ENCODE results near the gene MND1.

The MND1 gene

DNA sequence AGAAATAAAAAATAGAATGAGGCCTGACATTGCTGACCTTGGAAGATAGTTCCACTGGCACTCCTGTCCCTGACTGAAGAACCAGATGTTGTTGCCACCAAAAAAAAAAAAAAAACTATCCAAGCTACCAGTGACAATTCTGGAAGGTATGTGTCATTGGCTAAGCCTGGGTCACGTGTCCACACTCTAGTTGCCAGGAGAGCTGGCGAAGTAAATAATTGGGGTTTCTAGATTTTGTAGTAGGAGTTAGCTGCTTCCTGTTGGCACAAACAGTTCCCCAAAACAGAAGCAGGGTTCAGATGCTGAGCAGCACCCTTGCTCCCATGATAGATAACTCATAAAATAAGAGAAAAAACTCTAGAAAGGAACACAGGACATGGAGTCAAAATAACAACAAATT lies 20.5 kb downstream of the MND1 start:
- no peak overlapping the region for H3K27ac ChIP-seq
- TF ChIP-seq, protein P1, sequence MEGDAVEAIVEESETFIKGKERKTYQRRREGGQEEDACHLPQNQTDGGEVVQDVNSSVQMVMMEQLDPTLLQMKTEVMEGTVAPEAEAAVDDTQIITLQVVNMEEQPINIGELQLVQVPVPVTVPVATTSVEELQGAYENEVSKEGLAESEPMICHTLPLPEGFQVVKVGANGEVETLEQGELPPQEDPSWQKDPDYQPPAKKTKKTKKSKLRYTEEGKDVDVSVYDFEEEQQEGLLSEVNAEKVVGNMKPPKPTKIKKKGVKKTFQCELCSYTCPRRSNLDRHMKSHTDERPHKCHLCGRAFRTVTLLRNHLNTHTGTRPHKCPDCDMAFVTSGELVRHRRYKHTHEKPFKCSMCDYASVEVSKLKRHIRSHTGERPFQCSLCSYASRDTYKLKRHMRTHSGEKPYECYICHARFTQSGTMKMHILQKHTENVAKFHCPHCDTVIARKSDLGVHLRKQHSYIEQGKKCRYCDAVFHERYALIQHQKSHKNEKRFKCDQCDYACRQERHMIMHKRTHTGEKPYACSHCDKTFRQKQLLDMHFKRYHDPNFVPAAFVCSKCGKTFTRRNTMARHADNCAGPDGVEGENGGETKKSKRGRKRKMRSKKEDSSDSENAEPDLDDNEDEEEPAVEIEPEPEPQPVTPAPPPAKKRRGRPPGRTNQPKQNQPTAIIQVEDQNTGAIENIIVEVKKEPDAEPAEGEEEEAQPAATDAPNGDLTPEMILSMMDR (IDR thresholded peaks at IDR 0.05): no peak
- no peak for DNase-seq (ENCODE audit: low spot score)
- H3K4me3 ChIP-seq: no peak overlapping the region

DNA sequence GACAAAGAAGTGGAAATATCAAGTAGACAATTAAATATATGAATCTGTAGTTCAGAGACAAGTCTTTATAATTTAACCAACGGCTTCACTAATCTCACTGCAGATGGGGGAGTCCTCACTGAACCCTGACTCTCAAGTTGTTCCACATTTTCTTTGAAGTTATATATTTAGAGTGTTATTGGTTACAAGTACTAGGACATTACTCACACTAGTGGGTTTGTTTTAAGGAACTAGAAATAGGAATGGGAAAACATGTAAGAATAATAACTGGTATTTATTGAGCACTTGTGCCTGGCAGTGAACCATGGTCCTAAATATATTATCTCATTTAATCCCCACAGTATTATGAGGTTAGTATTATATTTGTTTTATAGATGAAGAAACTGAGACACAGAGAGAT lies 22.0 kb downstream of the MND1 start:
- TF ChIP-seq, protein P1 (IDR thresholded peaks at IDR 0.05): no peak
- DNase-seq (ENCODE audit: low spot score): no peak

DNA sequence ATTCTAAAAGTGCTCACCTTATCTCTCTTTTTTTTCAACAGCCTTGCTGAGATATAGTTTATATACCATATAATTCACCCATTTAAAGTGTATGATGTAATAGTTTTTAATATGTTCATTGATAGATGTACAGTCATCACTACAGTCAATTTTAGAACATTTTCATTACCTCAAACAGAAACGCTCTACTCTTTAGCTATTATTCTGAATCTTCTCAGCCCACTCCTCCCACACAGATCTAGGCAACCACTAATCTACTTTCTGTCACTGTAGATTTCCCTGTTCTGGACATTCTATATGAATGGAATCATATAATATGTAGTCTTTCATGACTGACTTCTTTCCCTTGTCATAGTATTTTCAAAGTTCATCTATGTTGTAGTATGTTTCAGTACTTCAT lies 22.6 kb downstream of the MND1 start:
- no peak overlapping the region for H3K4me3 ChIP-seq
- no peak for DNase-seq (ENCODE audit: low spot score)
- TF ChIP-seq, protein P1 (IDR thresholded peaks at IDR 0.05): no peak
- H3K27ac ChIP-seq: no peak overlapping the region

More for the DNA sequence above, 22.0 kb downstream of the MND1 start:
- Histone ChIP-seq H3K4me3 (no peak overlapping the region), H3K27ac (no peak overlapping the region)

DNA sequence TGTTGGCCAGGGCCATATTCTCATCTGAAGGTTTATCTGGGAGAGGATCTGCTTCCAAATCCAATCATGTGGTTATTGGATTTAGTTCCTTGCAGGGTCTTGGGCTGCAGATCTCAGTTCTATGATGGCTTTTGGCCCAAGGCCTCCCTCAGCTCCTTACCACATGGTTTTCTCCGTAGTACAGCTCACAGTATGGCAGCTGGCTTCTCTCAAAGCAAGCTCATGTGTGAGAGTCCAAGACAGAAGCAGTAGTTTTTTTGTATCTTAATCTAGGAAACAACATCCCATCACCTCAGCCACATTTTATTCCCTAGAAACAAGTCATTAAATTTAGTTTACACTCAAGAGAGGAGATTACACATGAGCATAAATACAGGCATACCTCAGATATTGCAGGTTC lies 24.5 kb downstream of the MND1 start:
- H3K4me3 ChIP-seq: no peak overlapping the region
- TF ChIP-seq, protein P1 (IDR thresholded peaks at IDR 0.05): no peak
- no peak overlapping the region for H3K27ac ChIP-seq
- no peak for DNase-seq (ENCODE audit: low spot score)

DNA sequence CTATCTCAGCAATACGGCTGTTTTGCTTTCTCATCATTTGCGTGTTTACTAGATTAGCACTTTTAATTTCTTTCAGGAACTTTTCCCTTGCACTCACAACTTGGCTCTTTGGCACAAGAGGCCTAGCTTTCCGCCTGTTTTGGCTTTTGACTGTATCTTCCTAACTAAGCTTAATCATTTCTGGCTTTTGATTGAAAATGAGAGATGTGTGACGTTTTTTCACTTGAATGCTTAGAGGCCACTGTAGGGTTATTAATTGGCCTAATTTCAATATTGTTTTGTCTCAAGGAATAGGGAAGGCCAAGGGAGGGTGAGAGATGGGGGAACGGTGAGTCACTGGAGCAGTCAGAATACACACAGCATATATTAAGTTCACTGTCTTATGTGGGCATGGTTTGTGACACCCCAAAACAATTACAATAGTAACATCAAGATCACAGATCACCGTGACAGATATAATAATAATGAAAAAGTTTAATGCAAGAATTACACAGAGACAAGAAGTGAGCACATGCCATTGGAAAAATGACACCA lies 27.3 kb downstream of the MND1 start:
- TF ChIP-seq, protein P1 (IDR thresholded peaks at IDR 0.05): no peak
- Histone ChIP-seq H3K27ac (no peak overlapping the region), H3K4me3 (no peak overlapping the region)
- no peak for DNase-seq (ENCODE audit: low spot score)

DNA sequence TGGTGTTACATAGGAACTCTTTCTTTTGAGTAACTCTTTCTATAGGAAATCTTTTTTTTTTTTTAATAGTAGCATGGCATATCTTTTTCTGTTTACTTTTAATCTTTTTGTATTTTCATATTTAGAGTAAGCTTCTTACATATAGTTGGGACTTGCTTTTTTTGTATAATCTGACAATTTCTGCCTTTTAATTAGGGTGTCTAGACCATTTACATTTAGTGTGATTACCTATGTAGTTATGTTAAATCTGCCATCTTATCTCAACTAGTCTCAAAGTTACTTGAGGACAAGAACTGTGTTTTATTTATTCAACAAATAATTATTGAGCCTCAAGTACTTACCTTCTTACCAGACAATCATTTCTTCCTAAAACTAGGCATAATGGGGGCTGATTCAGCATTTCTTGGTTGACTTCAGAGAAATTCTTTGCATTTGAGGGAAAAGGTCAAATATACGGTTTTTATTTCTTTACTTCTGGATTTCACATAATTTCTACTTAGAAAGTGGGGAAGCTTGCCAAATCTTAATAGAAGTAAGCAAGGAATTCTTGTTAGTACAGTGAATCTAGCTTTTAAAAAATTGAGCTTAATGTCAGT lies 28.6 kb downstream of the MND1 start:
- Histone ChIP-seq H3K4me3 (no peak overlapping the region), H3K27ac (no peak overlapping the region)
- no peak for DNase-seq (ENCODE audit: low spot score)
- TF ChIP-seq, protein P1 (IDR thresholded peaks at IDR 0.05): no peak

DNA sequence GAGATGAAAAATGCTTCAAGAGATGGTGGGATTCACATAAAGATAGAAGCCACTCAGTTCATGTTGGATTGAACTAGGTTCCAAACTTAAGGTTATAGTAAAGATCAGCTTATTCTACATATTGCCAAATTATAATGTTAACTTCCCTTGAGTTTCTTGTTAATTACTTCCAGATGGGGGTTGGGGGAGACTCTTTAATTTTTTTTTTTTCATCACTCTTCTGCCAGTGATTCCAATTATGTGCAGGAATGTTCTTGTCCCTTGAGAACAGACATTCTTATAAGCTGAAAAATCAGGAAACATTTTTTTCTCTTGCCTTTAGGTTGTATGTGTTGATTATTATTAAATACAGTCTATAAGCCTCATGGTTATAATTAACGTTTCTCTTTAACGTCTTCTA lies 30.0 kb downstream of the MND1 start:
- H3K4me3 ChIP-seq: no peak overlapping the region
- no peak for DNase-seq (ENCODE audit: low spot score)
- H3K27ac ChIP-seq: no peak overlapping the region
- TF ChIP-seq, protein P1 (IDR thresholded peaks at IDR 0.05): no peak

Data from coronary artery (tissue), 2 donors.